HCT116 (cell line): ENCODE data around the gene OLFML3. TPM values are rescaled to one million over a fixed set of nuclear protein-coding genes. Genes with fewer than 3 reads are reported as not detected.

Source experiments
- ATAC-seq: fragments of 200-7000 bp; cut with Tn5 transposase; 2 replicates; pipeline ENCODE4 v1.9.1; 2020; ENCODE audit warnings: mild to moderate bottlenecking, moderate library complexity
- BruUV-seq: library from RNA; stranded (reverse); fragments of 400-500 nt; replicated peaks from 2 replicates; lab custom pipeline; 2021; lab: Mats Ljungman, UMichigan
- CTCF ChIA-PET: fragments of 300-600 bp; sonication (Branson Sonifier 250); formaldehyde crosslinking; loops from one replicate; lab custom pipeline; 2021; ENCODE audit warnings: antibody characterized with exemption; lab: Charles Lee
- POLR2A ChIA-PET: fragments of 300-600, 350-600 bp; sonication (Branson Sonifier 250); formaldehyde crosslinking; loops from one replicate; lab custom pipeline; 2021; ENCODE audit warnings: antibody characterized with exemption; lab: Charles Lee
- RAD21 ChIA-PET, 2 experiments: fragments of 300-600 bp; sonication (Branson Sonifier 250); formaldehyde crosslinking; loops; one replicate each; lab custom pipeline; 2023; ENCODE audit warnings: low total read pairs in 2 of 2; ENCODE audit not compliant: uncharacterized antibody in 2 of 2, unreplicated experiment in 2 of 2, low non-redundant PET in 1 of 2; lab: Charles Lee
- DNase-seq: peaks from one replicate; pipeline ENCODE4 v3.0.0-alpha.2; 2010; ENCODE audit warnings: low read depth, low spot score
- H2AFZ ChIP-seq: fragments of 200-600 bp; shearing (Covaris generic), sonication (generic); 2 replicates; pipeline ENCODE4 v1.6.1; 2017; ENCODE audit warnings: low read depth, mixed run types, mixed read lengths, antibody characterized with exemption, low read length; ENCODE audit not compliant: poor library complexity, severe bottlenecking
- H3K27ac ChIP-seq: 2 replicates; pipeline ENCODE4 v1.5.1; 2012; ENCODE audit warnings: low read depth, low read length
- H3K27me3 ChIP-seq: fragments of 200-600 bp; sonication (generic); 2 replicates; pipeline ENCODE4 v1.6.1; 2016; ENCODE audit warnings: mixed run types, low read length, mixed read lengths; ENCODE audit not compliant: insufficient read depth
- H3K36me3 ChIP-seq, 2 experiments: fragments of 200-500 bp in 1 of 2; fragments of 200-600 bp in 1 of 2; sonication (Bioruptor generic) in 1 of 2; sonication (generic) in 1 of 2; 2 replicates each; pipeline versions ENCODE4 v1.5.1 to v1.6.1; 2014 to 2016; ENCODE audit warnings: low read length in 2 of 2, inconsistent platforms in 1 of 2, mixed read lengths in 1 of 2, mixed run types in 1 of 2; ENCODE audit not compliant: insufficient read depth in 2 of 2, control insufficient read depth in 1 of 2
- H3K4me1 ChIP-seq, 2 experiments: fragments of 200-600 bp in 1 of 2; sonication (generic) in 1 of 2; 2 replicates each; pipeline versions ENCODE4 v1.5.1 to v1.6.1; 2012 to 2017; ENCODE audit warnings: low read length in 2 of 2, inconsistent platforms in 1 of 2, mild to moderate bottlenecking in 1 of 2, mixed read lengths in 1 of 2, mixed run types in 1 of 2, moderate library complexity in 1 of 2; ENCODE audit not compliant: insufficient read depth in 2 of 2, control insufficient read depth in 1 of 2
- H3K4me2 ChIP-seq: fragments of 200-600 bp; sonication (generic); 2 replicates; pipeline ENCODE4 v1.6.1; 2017; ENCODE audit warnings: mixed run types, low read length, mixed read lengths
- H3K4me3 ChIP-seq, 2 experiments: fragments of 200-600 bp in 1 of 2; sonication (generic) in 1 of 2; replicated peaks in 1 of 2; 2 replicates each; pipeline ENCODE4 v1.5.1; 2011 to 2016; ENCODE audit warnings: low read length in 2 of 2, control low read depth in 1 of 2, low read depth in 1 of 2, mild to moderate bottlenecking in 1 of 2, mixed read lengths in 1 of 2, mixed run types in 1 of 2
- H3K79me2 ChIP-seq: fragments of 200-600 bp; sonication (generic); 2 replicates; pipeline ENCODE4 v1.6.1; 2017; ENCODE audit warnings: mild to moderate bottlenecking, mixed run types, low read length, moderate library complexity, mixed read lengths; ENCODE audit not compliant: insufficient read depth
- H3K9ac ChIP-seq: fragments of 200-600 bp; sonication (generic); 2 replicates; pipeline ENCODE4 v1.6.1; 2016; ENCODE audit warnings: low read length, mixed read lengths
- H3K9me2 ChIP-seq: fragments of 200-600 bp; sonication (generic), shearing (Covaris generic); 2 replicates; pipeline ENCODE4 v1.6.1; 2017; ENCODE audit warnings: mixed run types, mild to moderate bottlenecking, moderate library complexity; ENCODE audit not compliant: insufficient read depth
- H3K9me3 ChIP-seq, 2 experiments: fragments of 200-500 bp in 1 of 2; fragments of 200-600 bp in 1 of 2; sonication (Bioruptor generic) in 1 of 2; sonication (generic) in 1 of 2; 2 replicates each; pipeline ENCODE4 v1.6.1; 2014 to 2017; ENCODE audit warnings: low read length in 2 of 2, mixed read lengths in 2 of 2, inconsistent platforms in 1 of 2, low read depth in 1 of 2, mild to moderate bottlenecking in 1 of 2, mixed run types in 1 of 2, moderate library complexity in 1 of 2; ENCODE audit not compliant: control insufficient read depth in 1 of 2, insufficient read depth in 1 of 2
- H4K20me1 ChIP-seq: fragments of 200-600 bp; sonication (generic), shearing (Covaris generic); 2 replicates; pipeline ENCODE4 v1.6.1; 2017; ENCODE audit warnings: mixed run types, mild to moderate bottlenecking, moderate library complexity; ENCODE audit not compliant: insufficient read depth
- CBX3 ChIP-seq: IDR thresholded peaks from 2 replicates; pipeline ENCODE4 v1.6.1; 2012; ENCODE audit warnings: low read depth
- EGR1 ChIP-seq: IDR thresholded peaks from 2 replicates; pipeline ENCODE4 v1.6.1; 2012; ENCODE audit warnings: low read depth
- ELF1 ChIP-seq: IDR thresholded peaks from 2 replicates; pipeline ENCODE4 v1.6.1; 2012; ENCODE audit warnings: low read depth, borderline replicate concordance
- RAD21 ChIP-seq: IDR thresholded peaks from 2 replicates; pipeline ENCODE4 v1.6.1; 2012; ENCODE audit warnings: low read depth, mild to moderate bottlenecking
- SIN3A ChIP-seq: IDR thresholded peaks from 2 replicates; pipeline ENCODE4 v1.6.1; 2012; ENCODE audit warnings: low read depth
- YY1 ChIP-seq: IDR thresholded peaks from 2 replicates; pipeline ENCODE4 v1.6.1; 2011; ENCODE audit warnings: low read length, low read depth, moderate library complexity, mild to moderate bottlenecking; ENCODE audit not compliant: insufficient replicate concordance; ENCODE audit errors: extremely low read depth
- intact Hi-C: fragments of 100-400 bp; cut with micrococcal nuclease; formaldehyde crosslinking; loops from 2 replicates; pipeline ENCODE4 v1.10.0; 2022
- total RNA-seq: library from RNA; stranded (reverse); gene quantifications from one replicate; pipeline ENCODE4 v1.2.1, GENCODE V29; 2021; ENCODE audit not compliant: unreplicated experiment
- TF ChIP-seq, protein P1 (sequence below): IDR thresholded peaks from 2 replicates; pipeline ENCODE4 v1.6.1; 2012
- TF ChIP-seq, protein P2 (sequence below): IDR thresholded peaks from 2 replicates; pipeline ENCODE4 v1.6.1; 2012
- TF ChIP-seq, protein P3 (sequence below), 3 experiments: fragments of 200-600 bp in 1 of 3; sonication (generic) in 1 of 3; IDR thresholded peaks in 2 of 3; conservative IDR thresholded peaks in 1 of 3; 2 replicates each; pipeline ENCODE4 v1.5.1; 2012 to 2017; ENCODE audit warnings: low read depth in 2 of 3, low read length in 2 of 3, antibody characterized with exemption in 1 of 3, borderline replicate concordance in 1 of 3, control low read depth in 1 of 3, mild to moderate bottlenecking in 1 of 3, mixed read lengths in 1 of 3, mixed run types in 1 of 3, moderate library complexity in 1 of 3; ENCODE audit not compliant: insufficient read depth in 1 of 3

The OLFML3 gene
- total RNA-seq, 1 experiment from 2014 or later: 0.25 TPM

DNA sequence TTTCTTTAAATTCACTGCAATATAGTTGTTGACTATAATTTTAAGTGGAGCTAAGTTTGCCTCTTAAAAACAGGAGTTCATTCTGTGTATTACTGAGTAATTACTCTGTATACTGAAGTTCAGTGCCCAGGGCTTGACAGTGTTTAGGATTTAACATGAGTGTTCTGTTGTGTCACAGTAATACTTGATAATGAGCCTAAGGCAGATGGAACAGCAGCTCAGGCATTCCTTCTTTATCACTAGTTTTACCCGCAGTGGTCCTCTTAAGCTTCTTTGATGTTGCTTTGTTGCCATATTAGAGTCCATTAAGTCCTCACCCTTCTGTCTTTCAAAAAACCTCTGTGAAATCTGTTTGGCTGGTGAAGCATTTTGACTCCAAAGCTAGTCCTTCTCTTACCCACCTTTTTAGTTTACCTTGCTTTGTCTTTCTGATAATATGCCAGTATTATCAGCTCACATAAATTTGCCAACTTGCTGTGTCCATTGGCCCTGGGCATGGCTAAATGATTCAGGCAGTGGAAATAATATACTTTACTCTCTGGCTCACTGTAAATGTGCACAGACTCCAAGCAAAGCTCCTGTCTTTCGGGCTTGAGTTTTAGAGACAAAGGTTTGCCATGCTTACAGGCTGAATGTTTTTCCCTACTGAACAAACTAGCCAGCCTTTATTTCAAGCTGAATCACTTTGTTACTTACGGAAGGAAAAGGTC, 32.4 kb upstream of the OLFML3 start:
- H3K4me2 ChIP-seq: no peak overlapping the region
- no peak overlapping the region for H2AFZ ChIP-seq
- H3K9me3 ChIP-seq: no peaks in the 10 kb centered on the region
- POLR2A ChIA-PET: no interaction called here
- CTCF ChIA-PET: interaction anchor here (0.9 to 1.3 kb wide), 2 partner anchors 16 to 32 kb away, joined by 3 read pairs; no protein-coding TSS in a partner anchor
- H3K9me2 ChIP-seq: no peaks in the 10 kb centered on the region
- H3K4me3 ChIP-seq: no peak overlapping the region
- no peak for DNase-seq
- peaks cover 2 to 3% of the 10 kb centered on the region in 2 experiments; a peak in 1 of 4 replicates for H3K4me1 ChIP-seq
- no TSS peak for BruUV-seq
- no peaks in the 10 kb centered on the region for H4K20me1 ChIP-seq
- intact Hi-C loops: no loop called here
- no peak overlapping the region for H3K27ac ChIP-seq
- TF ChIP-seq, protein P1, sequence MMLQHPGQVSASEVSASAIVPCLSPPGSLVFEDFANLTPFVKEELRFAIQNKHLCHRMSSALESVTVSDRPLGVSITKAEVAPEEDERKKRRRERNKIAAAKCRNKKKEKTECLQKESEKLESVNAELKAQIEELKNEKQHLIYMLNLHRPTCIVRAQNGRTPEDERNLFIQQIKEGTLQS: no peak
- TF ChIP-seq, protein P2, sequence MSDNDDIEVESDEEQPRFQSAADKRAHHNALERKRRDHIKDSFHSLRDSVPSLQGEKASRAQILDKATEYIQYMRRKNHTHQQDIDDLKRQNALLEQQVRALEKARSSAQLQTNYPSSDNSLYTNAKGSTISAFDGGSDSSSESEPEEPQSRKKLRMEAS: no peak
- TF ChIP-seq SIN3A: no peak
- no peak for TF ChIP-seq ELF1
- TF ChIP-seq, protein P3, sequence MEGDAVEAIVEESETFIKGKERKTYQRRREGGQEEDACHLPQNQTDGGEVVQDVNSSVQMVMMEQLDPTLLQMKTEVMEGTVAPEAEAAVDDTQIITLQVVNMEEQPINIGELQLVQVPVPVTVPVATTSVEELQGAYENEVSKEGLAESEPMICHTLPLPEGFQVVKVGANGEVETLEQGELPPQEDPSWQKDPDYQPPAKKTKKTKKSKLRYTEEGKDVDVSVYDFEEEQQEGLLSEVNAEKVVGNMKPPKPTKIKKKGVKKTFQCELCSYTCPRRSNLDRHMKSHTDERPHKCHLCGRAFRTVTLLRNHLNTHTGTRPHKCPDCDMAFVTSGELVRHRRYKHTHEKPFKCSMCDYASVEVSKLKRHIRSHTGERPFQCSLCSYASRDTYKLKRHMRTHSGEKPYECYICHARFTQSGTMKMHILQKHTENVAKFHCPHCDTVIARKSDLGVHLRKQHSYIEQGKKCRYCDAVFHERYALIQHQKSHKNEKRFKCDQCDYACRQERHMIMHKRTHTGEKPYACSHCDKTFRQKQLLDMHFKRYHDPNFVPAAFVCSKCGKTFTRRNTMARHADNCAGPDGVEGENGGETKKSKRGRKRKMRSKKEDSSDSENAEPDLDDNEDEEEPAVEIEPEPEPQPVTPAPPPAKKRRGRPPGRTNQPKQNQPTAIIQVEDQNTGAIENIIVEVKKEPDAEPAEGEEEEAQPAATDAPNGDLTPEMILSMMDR (IDR thresholded peaks at IDR 0.05 in 2 of 3, conservative IDR thresholded peaks at IDR 0.05 in 1 of 3; ENCODE audit: borderline replicate concordance in 1 of 3, insufficient read depth in 1 of 3, low read depth in 2 of 3, low read length in 2 of 3): no peak
- no peak for TF ChIP-seq CBX3
- TF ChIP-seq RAD21: no peak
- no peak for TF ChIP-seq EGR1
- no peak for TF ChIP-seq YY1
- TF ChIP-seq, all 23 proteins: peak for 0
- RAD21 ChIA-PET: no interaction called here
- ATAC-seq: no peak
- Histone ChIP-seq H3K9ac (no peak overlapping the region), H3K36me3 (peaks cover 3% of the 10 kb centered on the region in 2 experiments; a peak in 2 of 4 replicates), H3K27me3 (no peaks in the 10 kb centered on the region), H3K79me2 (peaks cover 67% of the 10 kb centered on the region)
